ENCODE results near the gene PEBP1. TPM values are rescaled to one million over a fixed set of nuclear protein-coding genes. Genes with fewer than 3 reads are reported as not detected.
"Not testable (repeated sequence)": the region's sequence is repeated elsewhere in the genome, so short reads cannot be mapped to it uniquely, and the experiment has no call there.

Gene PEBP1
- 87.8 and 102 TPM in 2 replicates for total RNA-seq (2014; rRNA removed; shearing (Covaris generic))

DNA sequence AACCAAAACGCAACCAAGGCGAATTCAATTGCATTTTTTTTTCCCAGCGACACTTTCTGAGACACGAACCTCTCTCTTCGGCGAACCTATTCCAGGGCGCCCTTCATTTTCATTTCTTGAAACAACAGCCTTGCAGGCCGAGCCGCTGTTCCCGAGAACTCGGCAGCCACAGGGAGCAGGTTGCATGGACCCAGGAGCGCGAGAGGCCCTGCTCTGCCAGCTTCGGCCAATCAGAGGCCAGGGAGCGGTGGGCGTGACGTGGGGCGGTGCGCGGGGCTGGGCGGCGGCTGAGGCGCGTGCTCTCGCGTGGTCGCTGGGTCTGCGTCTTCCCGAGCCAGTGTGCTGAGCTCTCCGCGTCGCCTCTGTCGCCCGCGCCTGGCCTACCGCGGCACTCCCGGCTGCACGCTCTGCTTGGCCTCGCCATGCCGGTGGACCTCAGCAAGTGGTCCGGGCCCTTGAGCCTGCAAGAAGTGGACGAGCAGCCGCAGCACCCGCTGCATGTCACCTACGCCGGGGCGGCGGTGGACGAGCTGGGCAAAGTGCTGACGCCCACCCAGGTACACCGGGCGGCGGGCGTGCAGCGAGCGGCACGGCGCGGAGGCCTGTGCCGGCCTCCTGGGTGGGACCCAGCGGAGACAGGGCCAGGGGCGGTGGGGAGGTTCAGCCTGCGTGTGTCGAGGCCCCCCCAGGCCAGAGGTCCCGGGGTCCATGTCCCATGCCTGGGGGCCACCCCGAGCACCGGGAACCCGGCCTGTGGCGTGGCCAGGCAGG lies at the start of gene PEBP1:
Gene PEBP1 (plus strand): TSS at position 337 of the 771 bp plus-strand sequence. CDS start 86 bp downstream, at position 423.
- peak; percentile 92 for DNase-seq (ENCODE audit: low read depth)

DNA sequence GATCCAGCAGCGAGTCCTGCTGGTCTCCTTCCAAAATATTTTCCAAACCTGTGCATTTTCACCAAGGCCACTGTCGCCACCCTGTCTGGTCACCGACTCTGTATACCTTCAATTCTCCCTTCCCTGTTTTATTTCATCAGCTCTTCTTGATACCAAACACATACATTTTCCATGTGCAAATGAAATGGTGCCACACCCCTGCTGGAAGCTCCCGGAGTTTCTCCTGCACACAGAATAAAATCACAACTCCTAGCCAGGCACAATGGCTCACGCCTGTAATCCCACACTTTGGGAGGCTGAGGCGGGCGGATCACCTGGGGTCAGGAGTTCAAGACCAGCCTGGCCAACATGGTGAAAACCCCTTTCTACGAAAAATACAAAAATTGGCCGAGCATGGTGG lies 46.1 kb upstream of the PEBP1 start:
- no peak for DNase-seq (ENCODE audit: low read depth)

DNA sequence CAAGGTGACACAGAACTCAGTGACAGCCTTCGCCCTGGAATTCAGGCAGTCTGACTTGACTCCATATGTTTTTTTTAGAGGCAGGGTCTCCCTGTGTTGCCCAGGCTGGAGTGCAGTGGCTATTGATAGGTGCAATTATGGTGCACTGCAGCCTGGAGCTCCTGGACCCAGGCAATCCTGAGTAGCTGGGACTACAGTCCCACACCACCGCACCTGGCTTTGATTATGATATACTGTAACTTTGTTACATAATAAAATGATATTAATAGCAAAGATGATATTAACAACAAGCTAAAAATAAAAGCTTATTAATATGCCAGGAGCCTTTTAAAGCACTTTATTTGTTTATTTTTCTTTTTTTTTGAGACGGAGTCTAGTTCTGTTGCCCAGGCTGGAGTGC lies 41.9 kb upstream of the PEBP1 start:
- DNase-seq (ENCODE audit: low read depth) = no peak

DNA sequence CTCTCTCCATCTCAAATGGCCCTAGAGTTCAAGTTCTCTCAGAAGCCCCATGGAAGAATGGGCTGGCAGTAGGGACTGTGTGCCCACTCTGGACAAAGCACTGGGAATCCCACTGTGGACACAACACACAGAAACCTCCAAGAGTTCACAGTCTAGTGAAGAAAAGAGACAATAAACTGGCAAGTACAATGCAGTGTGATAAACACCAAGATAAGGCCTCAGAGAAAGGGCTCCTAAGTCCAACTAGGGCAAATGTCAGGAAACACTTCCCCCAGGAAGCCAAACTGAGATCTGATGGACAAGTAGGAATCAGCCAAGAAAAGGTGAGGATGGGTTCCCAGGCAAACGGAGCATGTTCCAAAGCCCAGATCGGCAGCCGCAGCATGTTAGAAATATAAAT lies 37.5 kb upstream of the PEBP1 start:
- no peak for DNase-seq (ENCODE audit: low read depth)

DNA sequence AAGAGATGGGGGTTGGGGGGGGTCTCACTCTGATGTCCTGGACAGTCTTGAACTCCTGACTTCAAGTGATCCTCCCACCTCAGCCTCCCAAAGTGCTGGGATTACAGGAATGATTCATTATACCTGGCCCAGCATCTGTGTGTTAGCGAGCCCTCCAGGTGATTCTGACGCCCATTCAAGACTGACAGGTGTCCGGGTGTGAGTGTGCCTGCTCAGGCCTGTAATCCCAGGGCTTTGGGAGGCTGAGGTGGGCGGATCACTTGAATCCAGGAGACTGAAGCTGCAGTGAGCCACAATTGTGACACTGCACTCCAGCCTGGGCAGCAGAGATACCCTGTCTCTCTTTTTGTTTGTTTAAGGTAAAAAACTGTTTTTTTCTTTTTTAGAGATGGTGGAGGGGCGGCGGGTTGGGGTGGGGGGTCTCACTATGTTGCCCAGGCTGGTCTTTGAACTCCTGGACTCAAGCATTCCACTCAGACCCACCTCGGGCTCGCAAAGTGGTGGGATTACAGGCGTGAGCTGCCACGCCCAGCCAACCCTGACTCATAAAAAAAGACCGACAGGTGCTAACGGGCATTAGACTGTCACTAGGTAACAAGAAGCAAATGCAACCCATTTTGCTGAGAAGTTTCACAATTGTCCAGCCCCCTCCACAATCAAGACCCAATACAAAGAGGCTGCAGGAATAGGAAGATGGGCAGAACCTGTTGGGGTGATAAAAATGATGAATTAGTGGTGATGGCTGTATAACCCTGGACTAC lies 36.8 kb upstream of the PEBP1 start:
- DNase-seq (ENCODE audit: low read depth) = no peak

DNA sequence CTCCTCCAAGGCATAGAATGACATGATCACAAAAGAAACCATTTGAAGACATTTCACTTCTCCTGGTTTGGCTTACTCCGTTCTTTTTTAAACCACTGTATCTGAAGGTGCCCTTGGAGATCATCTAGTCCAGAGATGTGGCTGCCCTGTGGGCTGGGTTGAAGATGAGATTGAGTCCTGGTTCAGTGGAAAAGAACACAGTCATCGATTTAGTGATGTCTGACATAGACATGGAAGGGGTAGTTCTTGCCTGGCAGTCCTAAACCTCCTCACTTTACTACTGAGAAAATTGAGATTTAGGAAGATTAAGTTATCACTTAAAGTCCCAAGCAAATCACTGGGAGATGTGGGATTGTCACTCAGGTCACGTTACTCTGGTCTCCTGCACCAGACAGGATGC lies 34.9 kb upstream of the PEBP1 start:
- DNase-seq (ENCODE audit: low read depth) = no peak

DNA sequence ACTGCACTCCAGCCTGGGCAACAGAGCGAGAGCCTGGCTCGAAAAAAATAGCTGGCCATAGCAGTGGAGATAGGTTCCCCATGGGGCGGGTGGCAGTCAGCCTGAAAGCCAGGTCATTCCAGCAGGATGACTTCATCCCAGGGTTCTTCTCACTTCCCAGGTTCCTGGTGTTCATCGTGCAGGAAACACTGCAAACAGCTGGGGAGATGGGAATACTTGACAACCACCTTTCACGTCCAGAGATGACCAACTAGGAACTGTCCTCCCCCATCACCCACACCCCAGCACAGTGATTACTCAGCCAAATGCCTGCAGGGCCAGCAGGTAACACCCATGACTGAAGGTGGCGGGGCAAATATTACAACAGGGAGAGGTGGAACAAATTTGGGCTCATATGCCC lies 33.9 kb upstream of the PEBP1 start:
- peak; percentile 48 for DNase-seq (ENCODE audit: low read depth)

GRCh38 chr12:118102609-118103008 lies 33.3 kb upstream of the PEBP1 start:
- no peak for DNase-seq (ENCODE audit: low read depth)

GRCh38 chr12:118103201-118103600 lies 32.7 kb upstream of the PEBP1 start:
- DNase-seq (ENCODE audit: low read depth) = peak; percentile 27

- peak; percentile 80 for DNase-seq (ENCODE audit: low read depth)
These were observed 32.1 kb upstream of the PEBP1 start, which contains the start of gene VSIG10 for GRCh38 chr12:118103601-118104382. Gene VSIG10, minus strand, starts transcription at chr12:118104011. Its CDS starts 340 bp downstream, at chr12:118103671.

- DNase-seq (ENCODE audit: low read depth) = no peak
These were observed 28.9 kb upstream of the PEBP1 start for GRCh38 chr12:118107011-118107410.

- no peak for DNase-seq (ENCODE audit: low read depth)
These were observed 28.2 kb upstream of the PEBP1 start for GRCh38 chr12:118107694-118108093.

GRCh38 chr12:118109088-118109487 lies 26.8 kb upstream of the PEBP1 start:
- no peak for DNase-seq (ENCODE audit: low read depth)

DNA sequence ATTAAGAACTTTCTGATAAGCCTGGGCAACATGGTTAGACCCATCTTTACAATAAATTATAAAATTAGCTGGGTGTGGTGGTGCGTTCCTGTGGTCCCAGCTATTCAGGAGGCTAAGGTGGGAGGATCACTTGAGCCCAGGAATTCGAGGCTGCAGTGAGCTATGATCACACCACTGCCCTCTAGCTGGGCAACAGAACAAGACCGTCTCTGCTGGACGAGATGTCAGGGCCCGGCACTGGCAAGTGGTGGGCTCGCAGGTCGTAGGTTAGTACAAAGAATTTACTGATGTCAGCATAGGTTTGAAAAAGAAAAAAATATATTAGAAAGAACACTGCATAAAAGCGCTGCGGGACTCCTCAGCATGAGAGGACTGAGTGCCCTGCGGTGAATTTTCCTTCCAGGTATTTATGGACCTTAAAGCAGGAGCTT lies 16.5 kb upstream of the PEBP1 start:
- no peak for DNase-seq (ENCODE audit: low read depth)

GRCh38 chr12:118120579-118121363 lies 15.2 kb upstream of the PEBP1 start:
- DNase-seq (ENCODE audit: low read depth) = peak; percentile 69

DNA sequence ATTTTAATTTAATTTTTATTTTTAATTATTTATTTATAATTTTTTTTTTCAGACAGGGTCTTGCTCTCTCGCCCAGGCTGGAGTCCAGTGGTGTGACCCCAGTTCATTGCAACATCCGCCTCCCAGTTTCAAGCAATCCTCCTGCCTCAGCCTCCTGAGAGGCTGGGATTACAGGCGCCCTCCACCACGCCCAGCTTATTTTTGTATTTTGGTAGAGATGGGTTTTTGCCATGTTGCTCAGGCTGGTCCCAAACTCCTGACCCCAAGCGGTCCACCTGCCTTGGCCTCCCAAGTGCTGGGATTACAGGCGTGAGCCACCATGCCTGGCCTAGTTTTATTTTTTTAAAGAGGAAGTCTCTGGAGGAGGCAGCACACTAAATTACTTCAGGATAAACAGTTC lies 13.7 kb upstream of the PEBP1 start:
- DNase-seq (ENCODE audit: low read depth) = no peak

DNA sequence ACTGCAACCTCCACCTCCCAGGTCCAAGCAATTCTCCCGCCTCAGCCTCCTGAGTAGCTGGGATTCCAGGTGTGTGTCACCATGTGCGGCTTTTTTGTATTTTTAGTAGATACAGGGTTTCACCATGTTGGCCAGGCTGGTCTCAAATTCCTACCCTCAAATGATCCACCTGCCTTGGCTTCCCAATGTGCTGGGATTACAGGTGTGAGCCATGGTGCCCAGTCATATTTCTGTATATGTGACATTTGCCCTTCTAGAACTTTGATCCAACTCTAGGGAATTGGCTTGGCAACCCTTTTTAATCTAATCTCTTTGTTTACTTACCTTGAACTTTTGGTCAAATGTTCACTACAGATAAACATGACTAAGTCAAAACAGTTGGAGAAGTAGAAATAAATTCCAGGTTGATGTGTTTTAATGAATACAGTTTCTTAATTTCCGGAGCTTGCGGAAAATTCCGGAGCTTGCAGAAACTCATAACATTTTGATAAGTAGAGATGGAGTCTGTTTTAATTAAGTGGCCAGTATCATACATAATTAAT lies 11.5 kb upstream of the PEBP1 start:
- DNase-seq (ENCODE audit: low read depth) = no peak

DNA sequence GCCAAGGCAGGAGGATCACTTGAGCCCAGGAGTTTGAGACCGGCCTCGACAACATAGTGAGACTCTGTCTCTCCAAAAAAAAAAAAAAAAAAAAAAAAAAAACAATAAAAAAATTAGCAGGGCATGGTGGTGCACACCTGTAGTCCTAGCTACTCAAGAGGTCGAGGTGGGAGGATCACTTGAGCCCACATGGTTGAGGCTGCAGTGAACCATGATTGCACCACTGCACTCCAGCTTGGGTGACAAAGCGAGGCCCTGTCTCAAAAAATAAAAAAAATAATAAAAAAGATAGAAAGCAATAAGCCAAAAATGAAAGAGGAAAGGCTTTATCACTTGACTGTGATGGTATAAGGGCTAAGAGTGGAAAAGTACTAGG lies 10.2 kb upstream of the PEBP1 start:
- no peak for DNase-seq (ENCODE audit: low read depth)

GRCh38 chr12:118126119-118126757 lies 9.7 kb upstream of the PEBP1 start:
- DNase-seq (ENCODE audit: low read depth) = no peak

- DNase-seq (ENCODE audit: low read depth) = no peak
These were observed 8.1 kb upstream of the PEBP1 start for GRCh38 chr12:118127867-118128266.

DNA sequence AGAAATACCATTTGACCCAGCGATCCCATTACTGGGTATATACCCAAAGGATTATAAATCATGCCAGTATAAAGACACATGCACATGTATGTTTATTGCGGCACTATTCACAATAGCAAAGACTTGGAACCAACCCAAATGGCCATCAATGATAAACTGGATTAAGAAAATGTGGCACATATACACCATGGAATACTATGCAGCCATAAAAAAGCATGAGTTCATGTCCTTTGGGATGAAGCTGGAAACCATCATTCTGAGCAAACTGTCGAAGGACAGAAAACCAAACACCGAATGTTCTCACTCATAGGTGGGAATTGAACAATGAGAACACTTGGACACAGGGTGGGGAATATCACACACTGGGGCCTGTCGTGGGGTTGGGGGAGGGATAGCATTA lies 6.5 kb upstream of the PEBP1 start:
- DNase-seq (ENCODE audit: low read depth) = not testable (repeated sequence)

Measured in Daoy (cell line).